ENCODE measurements around the gene ASGR1.

ASGR1 gene

GRCh38 chr17:7215652-7216180 is 36.5 kb upstream of the ASGR1 start:
- FAIRE-seq, result no peak

DNA sequence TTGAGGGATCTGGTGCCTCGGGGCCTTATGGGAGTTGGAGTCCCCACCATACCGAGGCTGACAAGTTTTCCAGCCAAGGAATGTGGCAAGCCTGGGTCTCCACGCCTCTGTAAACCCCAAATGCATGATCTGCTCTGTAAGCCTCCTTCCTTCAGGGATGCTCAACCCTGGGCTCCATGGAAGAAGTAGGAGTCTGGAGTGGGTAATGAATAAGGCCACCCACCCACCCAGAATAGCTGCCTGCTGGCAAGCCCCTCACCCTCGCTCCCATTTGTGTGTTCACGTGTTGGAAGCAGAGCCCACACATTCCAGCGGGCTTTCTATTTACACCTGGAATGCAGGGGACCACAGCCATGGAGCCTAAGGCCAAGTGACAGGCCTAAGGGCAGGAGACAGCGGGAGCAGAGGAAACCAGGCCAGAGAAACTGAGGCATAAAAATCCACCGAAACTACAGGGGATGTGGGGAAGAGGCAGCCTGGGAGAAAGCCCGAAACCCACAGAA is 36.0 kb upstream of the ASGR1 start:
- FAIRE-seq, result no peak

- FAIRE-seq, result peak; percentile 99
These were observed 35.3 kb upstream of the ASGR1 start for GRCh38 chr17:7214300-7215135.

- FAIRE-seq, result peak; percentile 13
These were observed 34.7 kb upstream of the ASGR1 start for GRCh38 chr17:7213895-7214299.

DNA sequence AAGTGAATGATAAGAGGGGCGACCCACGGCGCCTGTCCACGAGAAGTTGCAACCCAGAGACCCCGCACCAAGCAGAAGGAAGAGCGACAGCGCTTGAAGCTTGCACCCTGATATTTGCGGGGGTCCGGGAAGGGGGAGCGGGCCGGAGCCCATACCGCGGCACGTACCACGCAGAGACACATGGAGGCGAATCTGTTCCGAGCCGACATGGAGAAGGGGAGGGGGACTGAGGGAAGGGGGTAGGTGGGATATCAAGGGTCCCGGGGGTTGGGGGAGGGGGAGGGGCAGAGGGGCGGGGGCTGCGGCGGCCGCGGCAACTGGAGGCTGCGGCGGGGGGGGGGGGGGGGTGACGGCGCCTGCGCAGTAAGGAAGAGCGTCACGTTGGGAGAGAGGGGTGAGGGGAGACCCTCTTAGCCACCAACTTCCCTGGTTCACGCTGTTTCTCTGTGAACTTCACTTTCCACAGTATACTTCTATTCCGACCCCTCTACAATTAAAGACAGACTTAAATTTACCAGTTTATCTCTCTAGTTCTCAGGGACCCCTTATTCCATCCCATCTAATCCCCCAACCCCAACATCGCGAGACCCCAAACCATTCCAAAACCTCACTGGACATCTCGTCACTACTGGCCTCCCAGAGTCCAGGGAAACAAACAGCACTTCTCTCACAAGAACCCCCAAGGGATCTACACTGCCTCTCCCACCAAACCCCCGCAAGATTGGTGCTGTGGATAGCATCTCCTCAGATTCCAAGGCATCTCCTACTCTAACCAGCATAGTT is 32.5 kb upstream of the ASGR1 start:
- FAIRE-seq, result no peak

DNA sequence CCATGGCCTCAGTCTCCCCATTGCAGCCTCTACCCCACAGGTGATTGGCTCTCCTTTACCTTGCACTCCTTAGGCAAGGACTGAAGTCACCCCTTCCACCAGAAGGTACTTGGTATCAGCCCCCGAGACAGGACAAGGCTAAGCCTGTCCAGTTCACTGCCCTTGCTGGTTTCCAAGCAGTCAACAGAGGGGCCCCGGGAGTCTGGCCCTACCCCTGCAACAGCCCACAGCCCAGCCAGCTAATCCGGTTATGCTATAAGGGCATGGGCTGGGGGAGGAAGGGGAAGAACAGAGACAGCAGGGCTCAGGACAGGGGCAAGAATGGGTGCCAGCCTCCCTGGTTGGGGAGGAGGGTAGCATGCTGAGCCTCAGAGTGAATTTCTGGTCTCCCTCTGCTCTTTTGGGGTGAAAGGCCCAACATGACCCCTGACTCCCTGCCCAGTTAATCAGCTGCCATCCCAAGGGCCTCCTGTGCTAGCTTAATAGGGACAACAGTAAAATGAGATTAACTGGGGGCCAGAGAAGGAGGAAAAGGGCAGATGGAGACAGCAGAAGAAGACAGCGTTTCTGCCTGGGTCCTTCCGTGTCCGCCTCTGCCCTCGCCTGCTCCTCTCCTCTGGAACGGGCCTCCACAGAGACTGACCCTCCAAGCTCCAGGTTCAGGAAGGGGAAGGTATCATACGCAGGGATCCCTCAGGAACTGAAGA is 29.7 kb upstream of the ASGR1 start:
- no peak for FAIRE-seq

DNA sequence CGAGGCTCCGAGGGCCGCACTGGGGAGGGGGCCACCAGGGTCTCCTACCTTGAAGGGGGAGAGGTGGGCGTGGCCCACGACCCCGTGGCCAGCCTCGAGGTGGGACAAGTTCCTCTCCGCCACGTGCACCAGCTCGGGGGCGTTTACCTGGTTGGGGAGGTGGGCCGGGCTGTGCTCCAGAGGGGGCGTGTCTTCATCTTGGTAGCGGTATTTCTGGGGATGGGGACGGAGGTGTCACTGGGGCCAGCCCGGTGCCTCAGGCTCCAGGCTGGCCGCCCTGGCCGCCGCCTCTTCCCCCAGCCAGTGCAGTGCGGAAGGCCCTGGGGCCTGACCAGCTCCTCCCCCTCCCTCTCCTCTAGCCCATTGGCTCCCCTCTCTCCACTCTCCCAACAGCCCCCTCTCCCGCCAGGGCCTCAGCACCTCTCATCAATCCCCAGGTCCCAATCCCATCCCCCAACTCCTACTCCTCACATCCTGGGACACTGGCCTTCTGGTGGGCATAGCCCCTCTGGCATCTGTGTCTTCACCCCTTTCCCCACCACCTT is 28.9 kb upstream of the ASGR1 start:
- FAIRE-seq, result no peak

- no peak for FAIRE-seq
These were observed 28.2 kb upstream of the ASGR1 start for GRCh38 chr17:7207120-7208001.

- no peak for FAIRE-seq
These were observed 26.4 kb upstream of the ASGR1 start for GRCh38 chr17:7205561-7205960.

GRCh38 chr17:7204828-7205461 is 25.8 kb upstream of the ASGR1 start:
- FAIRE-seq, result no peak

DNA sequence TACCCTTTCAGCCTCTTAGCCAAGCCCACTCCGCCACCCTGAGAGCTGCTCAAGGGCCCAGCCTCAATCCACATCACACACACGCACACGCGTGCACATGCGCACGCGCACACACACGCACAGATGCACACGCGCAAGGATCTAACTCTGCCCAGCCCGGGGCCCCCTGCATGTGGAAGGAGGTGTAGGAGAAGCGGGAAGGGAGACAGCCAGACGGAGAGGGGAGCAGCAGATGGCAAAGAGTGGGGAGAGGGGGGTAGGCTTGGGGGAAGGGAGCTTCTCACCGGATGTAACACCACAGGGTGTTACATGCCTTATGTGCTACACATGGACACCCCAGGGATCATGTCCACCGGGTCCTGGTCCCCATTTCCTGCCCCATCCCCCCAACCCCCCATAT is 25.2 kb upstream of the ASGR1 start:
- no peak for FAIRE-seq

DNA sequence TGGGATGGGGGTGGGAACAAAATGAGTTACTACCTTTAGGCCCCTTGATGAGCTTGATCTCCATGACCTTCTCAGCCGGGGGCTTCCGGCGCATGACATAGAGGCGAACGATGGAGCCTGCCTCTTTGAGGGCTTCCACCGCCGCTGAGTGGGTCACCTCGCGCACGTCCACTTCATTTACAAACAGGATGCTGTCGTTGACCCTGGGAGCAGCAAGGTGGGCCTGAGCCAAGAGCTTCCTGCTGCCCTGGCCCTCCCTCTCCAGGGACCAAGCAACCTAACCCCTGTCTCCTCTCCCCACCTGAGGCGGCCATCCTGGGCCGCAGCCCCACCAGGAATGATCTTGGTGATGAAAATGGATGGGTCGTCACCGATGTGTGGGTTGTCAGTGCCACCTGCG is 24.2 kb upstream of the ASGR1 start:
- FAIRE-seq, result no peak

GRCh38 chr17:7196651-7197401 is 17.7 kb upstream of the ASGR1 start:
- FAIRE-seq, result no peak

GRCh38 chr17:7195971-7196370 is 16.8 kb upstream of the ASGR1 start:
- no peak for FAIRE-seq

GRCh38 chr17:7192271-7192937 is 13.2 kb upstream of the ASGR1 start:
- FAIRE-seq, result no peak

- no peak for FAIRE-seq
These were observed 12.6 kb upstream of the ASGR1 start for GRCh38 chr17:7191571-7192270.

DNA sequence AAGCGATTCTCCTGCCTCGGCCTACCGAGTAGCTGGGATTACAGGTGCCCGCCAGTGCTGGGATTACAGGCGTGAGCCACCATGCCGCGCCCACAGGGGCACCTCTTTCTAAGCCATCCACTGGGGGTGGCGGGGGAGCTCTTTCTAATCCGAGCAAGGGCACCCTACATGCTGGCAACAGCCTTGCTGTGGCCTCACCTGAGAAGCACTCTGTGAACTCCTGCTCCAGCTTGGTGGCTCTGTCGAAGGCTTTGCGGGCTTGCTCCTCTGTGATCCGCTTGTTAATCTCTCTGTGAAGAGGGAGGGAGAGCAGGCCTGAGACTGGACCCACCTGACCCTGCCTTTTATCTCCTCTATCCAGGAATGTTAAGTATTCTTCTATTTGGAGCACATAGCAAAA is 11.9 kb upstream of the ASGR1 start:
- no peak for FAIRE-seq

DNA sequence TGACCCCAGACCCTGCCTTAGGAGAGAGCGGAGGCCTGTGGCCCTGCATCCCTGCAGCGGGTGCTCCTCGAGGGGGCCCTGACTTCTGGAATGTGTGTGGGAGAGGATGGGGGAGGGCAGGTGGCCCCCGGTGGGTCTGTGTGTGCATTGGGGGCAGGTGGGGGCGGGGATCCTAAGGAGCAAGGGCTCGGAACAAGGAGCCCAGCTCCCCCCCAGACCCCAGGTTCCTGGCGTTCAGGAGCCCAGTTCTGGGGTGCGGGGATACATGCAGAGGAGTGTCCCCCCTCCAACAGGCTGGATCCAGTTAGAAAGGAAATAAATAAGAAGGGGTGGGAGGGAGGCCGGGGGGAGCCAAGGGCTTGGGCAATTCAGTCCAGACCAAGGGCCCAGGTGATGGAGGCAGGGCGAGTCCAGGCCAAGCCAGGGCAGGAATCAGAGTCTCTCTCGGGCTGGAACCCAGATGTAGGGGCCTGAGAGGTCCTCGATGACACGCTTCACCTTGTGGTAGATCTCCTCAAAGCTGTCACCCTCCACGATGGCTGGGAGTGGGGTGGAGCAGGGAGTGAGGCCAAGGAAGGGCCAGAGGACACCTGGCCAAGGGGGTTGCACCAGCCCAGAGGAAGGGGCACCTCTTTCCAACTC is 11.2 kb upstream of the ASGR1 start:
- FAIRE-seq, result no peak

- FAIRE-seq, result no peak
These were observed 7.1 kb upstream of the ASGR1 start for GRCh38 chr17:7186241-7186640.
